Natural killer cell treated with Interleukin-12 subunit alpha and Interleukin-12 subunit beta and Interleukin-15 and Interleukin-18, amount 100 ng/mL, for 72 hours (primary cell): ENCODE measurements around the gene ANKRD40CL. TPM values are rescaled to one million over a fixed set of nuclear protein-coding genes. Genes with fewer than 3 reads are reported as not detected.
A peak's percentile ranks its signal among the peaks of the same experiment; 100 is the strongest.

ENCODE experiments used
- ATAC-seq, 2 donors: fragments of 150-1000 bp; cut with Tn5 transposase in 1 of 2; sonication (Bioruptor Pico), chemical (Tn5 transposase) in 1 of 2; 2 replicates each; pipeline ENCODE4 v1.10.0; 2021
- DNase-seq: peaks from one replicate; pipeline ENCODE4 v3.0.0; 2022; ENCODE audit warnings: low spot score
- H3K27ac Mint-ChIP-seq, 2 donors: 1 replicate in 1 of 2; 2 replicates in 1 of 2; pipeline ENCODE4 v1.8.0; 2022; ENCODE audit warnings: mixed read lengths in 2 of 2, mild to moderate bottlenecking in 1 of 2, moderate library complexity in 1 of 2
- H3K27me3 Mint-ChIP-seq, 2 donors: 1 replicate in 1 of 2; 2 replicates in 1 of 2; pipeline ENCODE4 v1.8.0; 2022; ENCODE audit warnings: mixed read lengths in 2 of 2
- H3K36me3 Mint-ChIP-seq: one replicate; pipeline ENCODE4 v1.8.0; 2022; ENCODE audit warnings: mixed read lengths
- H3K4me1 Mint-ChIP-seq, 2 donors: 1 replicate in 1 of 2; 2 replicates in 1 of 2; pipeline ENCODE4 v1.8.0; 2022; ENCODE audit warnings: low read depth in 2 of 2, mixed read lengths in 2 of 2, mild to moderate bottlenecking in 1 of 2
- H3K4me3 Mint-ChIP-seq: one replicate; pipeline ENCODE4 v1.8.0; 2022; ENCODE audit warnings: mixed read lengths
- H3K9me3 Mint-ChIP-seq: 2 replicates; pipeline ENCODE4 v1.8.0; 2022; ENCODE audit warnings: mixed read lengths
- total RNA-seq, 2 donors: library from RNA; stranded (reverse); gene quantifications; one replicate each; pipeline ENCODE4 v1.2.3, GENCODE V29; 2022

ANKRD40CL gene
- total RNA-seq, 2 donors from 2014 or later: not detected

DNA sequence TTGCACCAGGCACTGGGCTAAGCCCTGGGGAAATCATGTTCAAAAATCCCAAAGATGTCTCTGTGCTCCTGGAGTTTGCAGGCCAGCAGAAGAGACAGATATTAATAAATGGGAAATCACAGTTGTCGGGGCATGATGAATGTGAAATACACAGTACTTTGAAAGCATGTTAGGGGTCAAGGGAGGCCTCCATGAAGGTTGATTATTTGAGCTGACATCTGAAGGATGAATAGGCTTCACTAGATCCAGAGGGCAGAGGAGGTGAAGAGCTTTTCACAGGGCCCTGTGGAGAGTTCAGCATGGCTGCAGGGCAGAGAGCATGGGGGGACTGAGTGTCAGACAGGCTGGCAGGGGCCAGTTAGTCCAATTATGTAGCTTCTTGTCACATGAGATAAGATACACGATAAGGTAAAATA, 2.6 kb downstream of the ANKRD40CL start:
- DNase-seq (no peak), ATAC-seq (no peak)
- Mint-ChIP-seq H3K27ac (no peak overlapping the region), H3K9me3 (no peaks in the 10 kb centered on the region), H3K36me3 (no peaks in the 10 kb centered on the region), H3K4me1 (peaks cover 7 to 16% of the 10 kb centered on the region in 2 donors), H3K4me3 (no peak overlapping the region), H3K27me3 (peaks cover 10 to 17% of the 10 kb centered on the region in 2 donors)

DNA sequence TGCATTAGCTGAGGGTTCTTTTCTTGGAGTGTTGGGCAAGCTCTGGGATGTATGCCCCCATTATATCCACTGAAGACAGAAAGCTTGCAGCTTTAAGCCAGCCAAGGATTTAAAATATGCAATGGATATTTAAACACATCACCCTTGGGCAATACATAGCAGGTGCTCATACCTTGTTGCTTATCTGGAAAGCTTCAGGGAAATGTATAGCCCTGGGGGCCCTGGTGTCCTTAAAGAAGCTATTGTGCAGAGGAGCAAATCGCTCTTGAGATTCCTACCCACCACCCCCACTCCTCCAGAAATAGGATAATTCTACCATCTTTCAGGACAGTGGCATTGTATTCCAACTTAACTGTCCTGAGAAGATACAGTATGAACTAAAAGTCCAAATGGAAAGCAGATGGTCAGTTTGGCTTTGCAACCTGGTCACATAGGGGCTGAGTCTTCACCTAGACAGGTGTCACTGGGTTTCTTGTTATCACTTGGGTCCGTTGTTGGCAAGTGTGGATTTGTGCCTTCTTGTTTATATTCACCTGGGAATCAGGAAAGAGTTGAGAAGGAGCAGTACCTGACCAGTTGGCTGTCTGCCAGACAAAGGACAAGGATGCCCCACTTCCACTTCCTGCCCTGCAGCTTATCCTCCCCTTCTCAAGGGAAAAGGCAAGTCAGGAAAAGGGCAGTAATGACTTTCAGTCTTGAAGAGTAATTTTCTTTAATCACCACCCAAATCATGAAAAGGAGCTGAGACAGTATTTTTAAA, 3.4 kb downstream of the ANKRD40CL start:
- peaks cover 10 to 17% of the 10 kb centered on the region in 2 donors for H3K27me3 Mint-ChIP-seq

DNA sequence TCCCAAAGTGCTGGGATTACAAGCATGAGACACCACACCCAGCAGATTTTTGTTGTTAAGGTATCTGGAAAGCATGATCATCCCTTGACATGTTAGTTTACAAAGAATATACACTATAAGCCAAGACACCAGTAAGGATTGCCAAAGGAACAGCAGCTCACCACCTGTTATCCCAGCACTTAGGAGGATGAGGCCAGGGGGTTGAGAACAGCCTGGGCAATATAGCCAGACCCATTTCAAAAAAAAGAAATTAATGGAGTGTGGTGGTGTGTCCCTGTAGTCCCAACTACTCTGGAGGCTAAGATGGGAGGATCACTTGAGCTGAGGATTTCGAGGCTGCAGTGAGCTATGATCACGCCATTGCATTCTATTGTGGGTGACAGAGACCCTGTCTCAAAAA, 5.1 kb downstream of the ANKRD40CL start:
- no peak for ATAC-seq
- peaks cover 10 to 18% of the 10 kb centered on the region in 2 donors for H3K4me1 Mint-ChIP-seq

More for the DNA sequence above, 3.4 kb downstream of the ANKRD40CL start:
- Mint-ChIP-seq H3K4me1 (peaks cover 8 to 17% of the 10 kb centered on the region in 2 donors), H3K9me3 (no peaks in the 10 kb centered on the region), H3K27ac (no peak overlapping the region), H3K36me3 (no peaks in the 10 kb centered on the region), H3K4me3 (no peak overlapping the region)
- DNase-seq (no peak), ATAC-seq (no peak)

DNA sequence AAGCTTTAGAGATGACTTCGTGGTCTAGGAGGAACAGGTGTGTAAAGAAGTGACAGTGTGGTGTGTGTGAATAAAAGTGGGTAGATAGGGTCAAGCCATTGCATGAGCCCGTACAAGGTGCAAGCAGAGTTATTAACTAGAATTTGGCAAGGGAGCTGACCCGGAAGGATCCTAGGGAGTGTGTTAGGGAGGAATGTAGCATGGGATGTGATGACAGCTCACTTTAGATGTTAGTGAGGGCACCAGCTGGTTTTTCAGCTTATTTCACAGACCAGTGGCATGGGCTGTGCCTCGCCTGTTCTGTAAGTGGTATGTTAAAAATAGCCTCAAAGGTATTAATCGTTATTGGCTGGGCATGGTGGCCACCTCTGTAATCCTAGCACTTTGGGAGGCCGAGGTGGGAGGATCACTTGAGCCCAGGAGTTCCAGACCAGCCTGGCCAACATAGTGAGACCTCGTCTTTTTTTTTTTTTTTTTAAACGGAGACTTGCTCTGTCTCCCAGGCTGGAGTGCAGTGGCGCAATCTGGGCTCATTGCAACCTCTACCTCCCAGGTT, 8.3 kb downstream of the ANKRD40CL start:
- peaks cover 7 to 11% of the 10 kb centered on the region in 2 donors for H3K4me1 Mint-ChIP-seq
- no peak overlapping the region for H3K4me3 Mint-ChIP-seq
- DNase-seq (no peak), ATAC-seq (no peak)
- peaks cover 4 to 9% of the 10 kb centered on the region in 2 donors for H3K27me3 Mint-ChIP-seq
- H3K36me3 Mint-ChIP-seq: peaks cover 6% of the 10 kb centered on the region
- no peaks in the 10 kb centered on the region for H3K9me3 Mint-ChIP-seq
- H3K27ac Mint-ChIP-seq: peak overlapping the region in 1 of 2 donors; percentile 15

More for the DNA sequence above, 5.1 kb downstream of the ANKRD40CL start:
- H3K27ac Mint-ChIP-seq: no peak overlapping the region
- peaks cover 10 to 17% of the 10 kb centered on the region in 2 donors for H3K27me3 Mint-ChIP-seq
- H3K9me3 Mint-ChIP-seq: no peaks in the 10 kb centered on the region
- no peak for DNase-seq
- no peaks in the 10 kb centered on the region for H3K36me3 Mint-ChIP-seq
- H3K4me3 Mint-ChIP-seq: no peak overlapping the region

GRCh38 chr17:50758524-50758923, 8.8 kb downstream of the ANKRD40CL start:
- Mint-ChIP-seq H3K27me3 (peaks cover 2 to 6% of the 10 kb centered on the region in 2 donors), H3K4me3 (no peak overlapping the region), H3K4me1 (peaks cover 7 to 10% of the 10 kb centered on the region in 2 donors), H3K27ac (peak overlapping the region in 1 of 2 donors; percentile 15), H3K36me3 (peaks cover 6% of the 10 kb centered on the region), H3K9me3 (no peaks in the 10 kb centered on the region)
- DNase-seq (no peak), ATAC-seq (no peak)

- Mint-ChIP-seq H3K27me3 (no peaks in the 10 kb centered on the region), H3K9me3 (no peaks in the 10 kb centered on the region), H3K36me3 (peaks cover 19% of the 10 kb centered on the region), H3K27ac (no peak overlapping the region), H3K4me1 (peaks cover 4 to 5% of the 10 kb centered on the region in 2 donors), H3K4me3 (no peak overlapping the region)
- ATAC-seq: no peak
- DNase-seq: no peak
Measured at GRCh38 chr17:50754521-50754920, 12.8 kb downstream of the ANKRD40CL start.

- no peaks in the 10 kb centered on the region for H3K9me3 Mint-ChIP-seq
- ATAC-seq (no peak), DNase-seq (no peak)
- H3K27ac Mint-ChIP-seq: no peak overlapping the region
- H3K36me3 Mint-ChIP-seq: peaks cover 37% of the 10 kb centered on the region
- no peaks in the 10 kb centered on the region for H3K27me3 Mint-ChIP-seq
- H3K4me1 Mint-ChIP-seq: peaks cover 0 to 4% of the 10 kb centered on the region in 2 donors
- no peak overlapping the region for H3K4me3 Mint-ChIP-seq
Measured at GRCh38 chr17:50749245-50749644, 18.1 kb downstream of the ANKRD40CL start.

GRCh38 chr17:50745631-50746030, 21.7 kb downstream of the ANKRD40CL start:
- H3K4me3 Mint-ChIP-seq: no peak overlapping the region
- no peaks in the 10 kb centered on the region for H3K27me3 Mint-ChIP-seq
- no peak for DNase-seq
- no peak for ATAC-seq
- H3K4me1 Mint-ChIP-seq: peaks cover 0 to 4% of the 10 kb centered on the region in 2 donors
- H3K27ac Mint-ChIP-seq: no peak overlapping the region
- H3K9me3 Mint-ChIP-seq: no peaks in the 10 kb centered on the region
- peaks cover 55% of the 10 kb centered on the region for H3K36me3 Mint-ChIP-seq

DNA sequence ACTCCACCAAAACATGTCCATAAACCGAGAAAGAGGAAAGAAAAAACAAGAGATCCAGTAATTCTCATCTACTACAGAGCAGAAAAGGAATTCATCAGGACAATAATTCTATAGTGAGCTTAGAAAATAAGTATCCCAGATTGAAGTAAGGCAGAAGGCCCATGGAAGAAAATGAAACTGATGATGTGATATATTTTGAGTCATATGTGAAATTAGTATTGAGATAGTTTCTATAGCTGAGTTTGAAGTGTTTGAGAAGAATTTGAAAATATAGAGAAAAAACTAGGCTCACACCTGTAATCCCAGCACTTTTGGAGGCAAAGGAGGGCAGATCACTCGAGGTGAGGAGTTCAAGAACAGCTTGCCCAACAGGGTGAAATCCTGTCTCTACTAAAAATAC, 28.2 kb downstream of the ANKRD40CL start:
- ATAC-seq: no peak
- Mint-ChIP-seq H3K27me3 (no peaks in the 10 kb centered on the region), H3K4me1 (peaks cover 24 to 32% of the 10 kb centered on the region in 2 donors), H3K36me3 (peaks cover 42% of the 10 kb centered on the region), H3K27ac (peak overlapping the region; percentile 14 to 34), H3K9me3 (no peaks in the 10 kb centered on the region), H3K4me3 (no peak overlapping the region)
- DNase-seq: no peak

DNA sequence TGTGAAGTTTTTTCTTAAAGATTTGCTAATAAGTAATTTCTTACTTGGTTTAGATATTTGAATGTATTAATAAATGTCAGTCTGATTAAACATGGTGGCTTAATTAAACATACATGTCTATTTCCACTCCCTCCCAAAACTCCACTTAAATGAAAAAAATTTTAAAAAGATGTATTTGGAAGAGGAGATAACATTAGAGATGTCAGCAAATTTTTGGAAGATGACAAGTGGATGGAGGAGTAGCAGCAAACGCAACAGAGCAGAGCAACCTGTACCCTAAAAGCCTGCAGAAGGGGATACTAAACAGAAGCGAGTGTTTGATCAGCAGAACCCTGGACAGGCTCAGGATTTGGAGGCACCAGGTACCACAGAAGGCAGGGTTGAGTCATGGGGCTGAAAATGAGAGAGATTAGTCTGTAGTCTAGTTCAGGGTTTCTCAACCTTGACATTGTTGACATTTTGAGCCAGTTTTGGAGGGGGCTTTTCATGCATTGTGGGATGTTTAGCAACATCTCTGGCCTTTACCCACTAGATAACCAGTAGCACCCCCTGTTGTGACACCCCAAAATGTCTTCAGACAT, 30.1 kb downstream of the ANKRD40CL start:
- Mint-ChIP-seq H3K9me3 (no peaks in the 10 kb centered on the region), H3K4me3 (no peak overlapping the region), H3K27me3 (no peaks in the 10 kb centered on the region), H3K36me3 (peaks cover 31% of the 10 kb centered on the region), H3K4me1 (peaks cover 28 to 39% of the 10 kb centered on the region in 2 donors), H3K27ac (peak overlapping the region in 1 of 2 donors; percentile 18)
- DNase-seq (no peak), ATAC-seq (peak in 1 of 2 donors; percentile 49)

- Mint-ChIP-seq H3K9me3 (no peaks in the 10 kb centered on the region), H3K4me3 (no peak overlapping the region), H3K27me3 (no peaks in the 10 kb centered on the region), H3K4me1 (peaks cover 38 to 50% of the 10 kb centered on the region in 2 donors), H3K36me3 (peaks cover 19% of the 10 kb centered on the region), H3K27ac (no peak overlapping the region)
- DNase-seq: no peak
- ATAC-seq: no peak
Measured at GRCh38 chr17:50735287-50735686, 32.0 kb downstream of the ANKRD40CL start.

- ATAC-seq (peak; percentile 50 to 62), DNase-seq (no peak)
- no peaks in the 10 kb centered on the region for H3K36me3 Mint-ChIP-seq
- peaks cover 42 to 52% of the 10 kb centered on the region in 2 donors for H3K4me1 Mint-ChIP-seq
- peak overlapping the region; percentile 23 to 86 for H3K27ac Mint-ChIP-seq
- H3K4me3 Mint-ChIP-seq: peak overlapping the region; percentile 19
- H3K9me3 Mint-ChIP-seq: no peaks in the 10 kb centered on the region
- no peaks in the 10 kb centered on the region for H3K27me3 Mint-ChIP-seq
Measured at GRCh38 chr17:50731575-50732460, 35.5 kb downstream of the ANKRD40CL start.
